CD14-positive monocyte (primary cell): ENCODE results near the gene PPM1H. TPM values are rescaled to one million over a fixed set of nuclear protein-coding genes. Genes with fewer than 3 reads are reported as not detected.

Source experiments
- DNase-seq, 3 donors: peaks; one replicate each; pipeline ENCODE4 v3.0.0-alpha.2; 2011 to 2022
- H2AFZ ChIP-seq: 2 replicates; pipeline ENCODE4 v1.6.0; 2012; ENCODE audit warnings: mild to moderate bottlenecking, low read depth, low read length, inconsistent platforms; ENCODE audit not compliant: insufficient read depth, poor library complexity, severe bottlenecking
- H3K27ac ChIP-seq, 2 donors: 1 replicate in 1 of 2; 2 replicates in 1 of 2; pipeline ENCODE4 v1.5.1; 2012 to 2013; ENCODE audit warnings: low read length in 2 of 2, control low read depth in 1 of 2, inconsistent platforms in 1 of 2, low read depth in 1 of 2, mild to moderate bottlenecking in 1 of 2
- H3K27me3 ChIP-seq, 2 donors: one replicate each; pipeline versions ENCODE4 v1.6.0 to v1.6.1; 2011 to 2013; ENCODE audit warnings: low read length in 2 of 2; ENCODE audit not compliant: control insufficient read depth in 2 of 2, insufficient read depth in 2 of 2
- H3K36me3 ChIP-seq, 2 donors: replicated peaks in 1 of 2; 1 replicate in 1 of 2; 2 replicates in 1 of 2; pipeline versions ENCODE4 v1.5.1 to v1.6.1; 2012 to 2013; ENCODE audit warnings: low read length in 2 of 2, control low read depth in 1 of 2, inconsistent platforms in 1 of 2, mild to moderate bottlenecking in 1 of 2; ENCODE audit not compliant: insufficient read depth in 2 of 2, control insufficient read depth in 1 of 2
- H3K4me1 ChIP-seq, 2 donors: 1 replicate in 1 of 2; 2 replicates in 1 of 2; pipeline versions ENCODE4 v1.5.1 to v1.6.1; 2012 to 2013; ENCODE audit warnings: low read length in 2 of 2, control low read depth in 1 of 2, inconsistent platforms in 1 of 2, mild to moderate bottlenecking in 1 of 2, moderate library complexity in 1 of 2; ENCODE audit not compliant: insufficient read depth in 2 of 2, control insufficient read depth in 1 of 2
- H3K4me2 ChIP-seq: replicated peaks from 2 replicates; pipeline ENCODE3; 2012; ENCODE audit warnings: low read length, moderate library complexity, mild to moderate bottlenecking; ENCODE audit not compliant: poor library complexity, severe bottlenecking; ENCODE audit errors: extremely low read depth
- H3K4me3 ChIP-seq, 3 experiments: fragments of 200-600 bp in 1 of 3; sonication (generic) in 1 of 3; replicated peaks in 1 of 3; 1 replicate in 2 of 3; 2 replicates in 1 of 3; pipeline ENCODE4 v1.5.1; 2011 to 2013; ENCODE audit warnings: low read length in 3 of 3, mild to moderate bottlenecking in 3 of 3, control low read depth in 2 of 3, low read depth in 2 of 3, inconsistent platforms in 1 of 3, moderate library complexity in 1 of 3
- H3K79me2 ChIP-seq: 2 replicates; pipeline ENCODE4 v1.6.0; 2012; ENCODE audit warnings: mild to moderate bottlenecking, control low read depth, inconsistent platforms, low read length, moderate library complexity; ENCODE audit not compliant: insufficient read depth
- H3K9ac ChIP-seq: 2 replicates; pipeline ENCODE4 v1.6.0; 2017; ENCODE audit warnings: low read length, mild to moderate bottlenecking; ENCODE audit not compliant: insufficient read depth, poor library complexity, severe bottlenecking
- H3K9me3 ChIP-seq, 2 donors: replicated peaks in 1 of 2; 1 replicate in 1 of 2; 2 replicates in 1 of 2; pipeline versions ENCODE4 v1.5.1 to v1.6.1; 2012 to 2013; ENCODE audit warnings: low read length in 2 of 2, control low read depth in 1 of 2; ENCODE audit not compliant: control insufficient read depth in 1 of 2, insufficient read depth in 1 of 2
- H4K20me1 ChIP-seq: 2 replicates; pipeline ENCODE4 v1.6.0; 2012; ENCODE audit warnings: mild to moderate bottlenecking, low read length, control low read depth, moderate library complexity; ENCODE audit not compliant: insufficient read depth
- H3K27ac Mint-ChIP-seq, 7 donors: one replicate each; pipeline ENCODE4 v1.8.0; 2020; ENCODE audit warnings: mild to moderate bottlenecking in 7 of 7, mixed read lengths in 7 of 7, moderate library complexity in 6 of 7, inconsistent platforms in 2 of 7
- H3K27me3 Mint-ChIP-seq, 3 donors: one replicate each; pipeline ENCODE4 v1.8.0; 2021 to 2022; ENCODE audit warnings: low read depth in 3 of 3, mild to moderate bottlenecking in 3 of 3, mixed read lengths in 3 of 3, moderate library complexity in 3 of 3, inconsistent platforms in 1 of 3
- H3K36me3 Mint-ChIP-seq, 2 donors: one replicate each; pipeline ENCODE4 v1.8.0; 2020; ENCODE audit warnings: mixed read lengths in 2 of 2, inconsistent platforms in 1 of 2, mild to moderate bottlenecking in 1 of 2
- H3K4me1 Mint-ChIP-seq: one replicate; pipeline ENCODE4 v1.8.0; 2020; ENCODE audit warnings: mild to moderate bottlenecking, mixed read lengths
- H3K4me3 Mint-ChIP-seq, 2 donors: one replicate each; pipeline ENCODE4 v1.8.0; 2020; ENCODE audit warnings: mild to moderate bottlenecking in 2 of 2, mixed read lengths in 2 of 2, moderate library complexity in 1 of 2
- H3K9me3 Mint-ChIP-seq, 7 donors: one replicate each; pipeline ENCODE4 v1.8.0; 2020 to 2022; ENCODE audit warnings: mixed read lengths in 7 of 7, mild to moderate bottlenecking in 6 of 7, moderate library complexity in 6 of 7, inconsistent platforms in 2 of 7
- CTCF ChIP-seq: fragments of 200-600 bp; IDR thresholded peaks from one replicate; pipeline ENCODE4 v1.8.0; 2022; ENCODE audit warnings: antibody characterized with exemption, mild to moderate bottlenecking
- WGBS: methylation state at CpG from one replicate; pipeline ENCODE4 v1.1.5; 2013; ENCODE audit warnings: missing lambda C conversion rate; ENCODE audit not compliant: insufficient coverage; 5-methylcytosine and 5-hydroxymethylcytosine counted together
- intact Hi-C, 2 donors: fragments of 100-400 bp; cut with micrococcal nuclease; formaldehyde crosslinking; loops; one replicate each; pipeline versions ENCODE4 v1.15.0 to v1.15.1; 2023
- polyA plus RNA-seq, 3 donors: library from polyadenylated mRNA; depleted of rRNA in 1 of 3; unstranded in 2 of 3; stranded (reverse) in 1 of 3; fragments of 300-500 nt in 2 of 3; fragments of >200 nt in 1 of 3; fragmentation: Illumina TruSeq in 2 of 3; gene quantifications; 1 replicate in 2 of 3; 2 replicates in 1 of 3; pipeline ENCODE4 v1.2.3, GENCODE V29; 2012 to 2021

Gene PPM1H
- polyA plus RNA-seq, 3 donors: 1.5 to 2.8 (median 1.9) TPM

GRCh38 chr12:62737188-62737587, 197.8 kb downstream of the PPM1H start:
- Histone ChIP-seq H3K79me2 (no peaks in the 10 kb centered on the region), H3K36me3 (no peaks in the 10 kb centered on the region), H3K9me3 (no peaks in the 10 kb centered on the region), H2AFZ (no peak overlapping the region), H3K27ac (no peak overlapping the region), H4K20me1 (no peaks in the 10 kb centered on the region), H3K9ac (no peak overlapping the region), H3K27me3 (no peaks in the 10 kb centered on the region), H3K4me3 (no peak overlapping the region), H3K4me2 (no peak overlapping the region), H3K4me1 (peaks cover 12 to 22% of the 10 kb centered on the region in 2 donors)
- 93% methylated on average over 10 of the region's 11 CpGs for WGBS
- intact Hi-C loops: loop anchor here in 1 of 2 donors (10.0 kb wide), 1 partner anchor 48 kb away; no protein-coding TSS in a partner anchor
- H3K27ac Mint-ChIP-seq: no peak overlapping the region
- no peaks in the 10 kb centered on the region for H3K9me3 Mint-ChIP-seq
- no peaks in the 10 kb centered on the region for H3K27me3 Mint-ChIP-seq
- TF ChIP-seq CTCF: no peak
- H3K36me3 Mint-ChIP-seq: peaks cover 10 to 14% of the 10 kb centered on the region in 2 donors
- no peak overlapping the region for H3K4me3 Mint-ChIP-seq
- H3K4me1 Mint-ChIP-seq: peaks cover 21% of the 10 kb centered on the region
- DNase-seq: no peak

GRCh38 chr12:62736596-62736995, 198.4 kb downstream of the PPM1H start:
- Histone ChIP-seq H3K9ac (no peak overlapping the region), H3K36me3 (no peaks in the 10 kb centered on the region), H3K4me1 (peaks cover 18 to 27% of the 10 kb centered on the region in 2 donors), H2AFZ (no peak overlapping the region), H3K4me3 (no peak overlapping the region), H3K4me2 (no peak overlapping the region), H3K27ac (no peak overlapping the region), H4K20me1 (no peaks in the 10 kb centered on the region), H3K27me3 (no peaks in the 10 kb centered on the region), H3K9me3 (no peaks in the 10 kb centered on the region), H3K79me2 (no peaks in the 10 kb centered on the region)
- WGBS: no CpG with 5 or more reads among the region's 2 CpGs
- Mint-ChIP-seq H3K27me3 (no peaks in the 10 kb centered on the region), H3K4me1 (peaks cover 27% of the 10 kb centered on the region), H3K9me3 (no peaks in the 10 kb centered on the region), H3K36me3 (peaks cover 10 to 16% of the 10 kb centered on the region in 2 donors), H3K4me3 (no peak overlapping the region), H3K27ac (no peak overlapping the region)
- no peak for TF ChIP-seq CTCF
- no peak for DNase-seq
- intact Hi-C loops: loop anchor here in 1 of 2 donors (10.0 kb wide), 1 partner anchor 48 kb away; no protein-coding TSS in a partner anchor
